K562 (cell line): Measurements from ENCODE around the gene SLC52A1. TPM values are rescaled to one million over a fixed set of nuclear protein-coding genes. Genes with fewer than 3 reads are reported as not detected.
"Not testable (repeated sequence)": the region's sequence is repeated elsewhere in the genome, so short reads cannot be mapped to it uniquely, and the experiment has no call there.

Experiments used
- ATAC-seq: fragments of 200-7000 bp; cut with Tn5 transposase; 3 replicates; pipeline ENCODE4 v1.9.1; 2020; ENCODE audit warnings: moderate library complexity
- BruUV-seq: library from RNA; stranded (reverse); fragments of 400-500 nt; replicated peaks from 2 replicates; lab custom pipeline; 2021; lab: Mats Ljungman, UMichigan
- CTCF ChIA-PET: fragments of 300-600 bp; formaldehyde crosslinking; extraction: SDS; loops from one replicate; lab custom pipeline; 2021; ENCODE audit warnings: low intra/inter-chr PET ratio; lab: Yijun Ruan, JAX
- POLR2A ChIA-PET: fragments of 300-600, 350-650 bp; sonication (Branson Sonifier 250); formaldehyde crosslinking; extraction: SDS; loops from one replicate; lab custom pipeline; 2021; ENCODE audit warnings: antibody characterized with exemption, inconsistent platforms; lab: Yijun Ruan, JAX
- DNase-seq, 4 experiments: peaks; one replicate each; pipeline versions ENCODE4 v3.0.0 to v3.0.0-alpha.2; 2011 to 2018; ENCODE audit warnings: low spot score in 3 of 4, mixed read lengths in 3 of 4; ENCODE audit errors: extremely low read depth in 1 of 4
- FAIRE-seq: peaks from 2 replicates; lab custom pipeline; 2011; peaks lifted over from hg19 to GRCh38; lab: Jason Lieb, UNC
- H2AFZ ChIP-seq: 2 replicates; pipeline ENCODE4 v1.6.0; 2011; ENCODE audit warnings: low read depth, low read length, control low read depth, inconsistent platforms
- H3K27ac ChIP-seq: fragments of 200-600 bp; 3 replicates; pipeline ENCODE4 v1.8.0; 2011; ENCODE audit warnings: low read depth, mild to moderate bottlenecking, control low read depth, inconsistent platforms, low read length, moderate library complexity, mixed read lengths; ENCODE audit errors: extremely low read depth
- H3K27me3 ChIP-seq, 2 experiments: fragments of 300-600 bp in 1 of 2; 2 replicates in 1 of 2; 3 replicates in 1 of 2; pipeline versions ENCODE4 v1.6.0 to v1.8.0; 2011; ENCODE audit warnings: inconsistent platforms in 2 of 2, low read length in 2 of 2, mild to moderate bottlenecking in 1 of 2, mixed read lengths in 1 of 2, moderate library complexity in 1 of 2; ENCODE audit not compliant: control insufficient read depth in 2 of 2, insufficient read depth in 2 of 2
- H3K36me3 ChIP-seq: fragments of 300-600 bp; 3 replicates; pipeline ENCODE4 v1.8.0; 2011; ENCODE audit warnings: mild to moderate bottlenecking, low read length, inconsistent platforms; ENCODE audit not compliant: control insufficient read depth, insufficient read depth
- H3K4me1 ChIP-seq, 2 experiments: fragments of 200-600 bp in 1 of 2; replicated peaks in 1 of 2; 2 replicates in 1 of 2; 3 replicates in 1 of 2; pipeline versions ENCODE4 v1.5.1 to v1.8.0; 2011; ENCODE audit warnings: inconsistent platforms in 2 of 2, low read length in 2 of 2, mild to moderate bottlenecking in 1 of 2, mixed read lengths in 1 of 2, moderate library complexity in 1 of 2; ENCODE audit not compliant: control insufficient read depth in 2 of 2, insufficient read depth in 2 of 2
- H3K4me2 ChIP-seq: 2 replicates; pipeline ENCODE4 v1.6.1; 2011; ENCODE audit warnings: low read length, control low read depth, inconsistent platforms, mixed read lengths; ENCODE audit not compliant: insufficient read depth
- H3K4me3 ChIP-seq: fragments of 200-600 bp; sonication (generic), shearing (Covaris generic); 2 replicates; pipeline ENCODE4 v1.5.1; 2016; ENCODE audit warnings: control low read depth, inconsistent platforms
- H3K79me2 ChIP-seq: fragments of 200-600 bp; 3 replicates; pipeline ENCODE4 v1.8.0; 2011; ENCODE audit warnings: low read length, inconsistent platforms; ENCODE audit not compliant: control insufficient read depth, insufficient read depth
- H3K9ac ChIP-seq, 2 experiments: 2 replicates each; pipeline versions ENCODE4 v1.6.0 to v1.6.1; 2011; ENCODE audit warnings: low read depth in 2 of 2, low read length in 2 of 2, control low read depth in 1 of 2, inconsistent platforms in 1 of 2, mild to moderate bottlenecking in 1 of 2, mixed read lengths in 1 of 2; ENCODE audit not compliant: insufficient read depth in 1 of 2
- H3K9me1 ChIP-seq: one replicate; pipeline ENCODE4 v1.6.0; 2011; ENCODE audit warnings: inconsistent platforms, mild to moderate bottlenecking, low read length, moderate library complexity; ENCODE audit not compliant: control insufficient read depth, insufficient read depth
- H3K9me3 ChIP-seq: replicated peaks from 2 replicates; pipeline ENCODE4 v1.5.1; 2011; ENCODE audit warnings: low read depth, low read length, inconsistent platforms; ENCODE audit not compliant: control insufficient read depth, insufficient read depth
- H4K20me1 ChIP-seq: replicated peaks from 2 replicates; pipeline ENCODE4 v1.6.1; 2011; ENCODE audit warnings: low read length, inconsistent platforms, mixed read lengths; ENCODE audit not compliant: control insufficient read depth, insufficient read depth
- BRD9 ChIP-seq: fragments of 450-650 bp; IDR thresholded peaks from 2 replicates; pipeline ENCODE4 v1.6.1; 2018; ENCODE audit warnings: low read depth; ENCODE audit not compliant: partially characterized antibody
- ZNF124 ChIP-seq: sonication (generic); formaldehyde crosslinking; IDR thresholded peaks from 2 replicates; pipeline ENCODE4 v1.8.1; 2022; ENCODE audit warnings: missing genetic modification reagents
- WGBS: fragments of 100-300 bp; shearing (Covaris generic); methylation state at CpG from one replicate; pipeline ENCODE4 v1.1.6; 2016; ENCODE audit warnings: low coverage, mixed read lengths; ENCODE audit not compliant: insufficient coverage; ENCODE audit errors: missing lambda C conversion rate; 5-methylcytosine and 5-hydroxymethylcytosine counted together
- in situ Hi-C: fragments of 300-500 bp; cut with MboI; formaldehyde crosslinking; loops from 4 replicates; pipeline ENCODE4 v1.15.0; 2018; ENCODE audit warnings: inconsistent platforms, mixed read lengths
- intact Hi-C: fragments of 100-400 bp; cut with micrococcal nuclease; formaldehyde crosslinking; loops from 2 replicates; pipeline ENCODE4 v1.14.2; 2022
- polyA plus RNA-seq, 8 experiments: library from polyadenylated mRNA; depleted of rRNA in 4 of 8; stranded (reverse) in 5 of 8; unstranded in 3 of 8; fragments of >200 nt; fragmentation: Nextera tagmentation in 2 of 8; fragmentation: Illumina TruSeq in 1 of 8; extraction: Ambion mirVana in 2 of 8; extraction: Trizol in 1 of 8; gene quantifications; 2 replicates each; pipeline versions ENCODE4 v1.2.1 to v1.2.3, GENCODE V29; 2011 to 2014; ENCODE audit warnings: inconsistent platforms in 1 of 8, missing spikeins in 1 of 8
- total RNA-seq, 7 experiments: library from RNA; depleted of rRNA in 6 of 7; stranded (reverse); fragments of >200 nt in 6 of 7; fragmentation: Illumina TruSeq in 2 of 7; extraction: Trizol in 2 of 7; gene quantifications; 2 replicates each; pipeline versions ENCODE4 v1.2.1 to v1.2.3, GENCODE V29; 2011 to 2021; ENCODE audit warnings: low replicate concordance in 1 of 7
- TF ChIP-seq, protein P1 (sequence below), 2 experiments: fragments of 450-650 bp; IDR thresholded peaks; 2 replicates each; pipeline ENCODE4 v1.6.1; 2018; ENCODE audit warnings: mild to moderate bottlenecking in 2 of 2, low read depth in 1 of 2; ENCODE audit not compliant: partially characterized antibody in 2 of 2

SLC52A1 gene
- total and polyA plus RNA-seq, 9 of the 15 experiments (the other 6 are each of a cell fraction or from before 2014, with no cell fraction given), result 0.04 TPM; not detected in 8

DNA sequence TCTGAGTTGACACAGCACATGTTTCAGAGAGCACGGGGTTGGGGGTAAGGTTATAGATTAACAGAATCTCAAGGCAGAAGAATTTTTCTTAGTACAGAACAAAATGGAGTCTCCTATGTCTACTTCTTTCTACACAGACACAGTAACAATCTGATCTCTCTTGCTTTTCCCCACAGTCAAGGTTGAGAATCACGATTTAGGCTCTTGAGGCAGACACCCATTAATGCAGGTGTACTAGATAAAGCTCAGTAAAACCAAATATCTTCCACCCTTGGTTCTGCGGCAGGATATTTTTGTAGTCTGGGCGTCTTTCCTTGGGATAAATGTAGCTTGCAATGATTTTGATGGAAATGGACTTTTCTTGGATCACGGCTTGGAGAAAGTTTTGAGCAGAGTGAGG, 40.2 kb upstream of the SLC52A1 start:
- CTCF ChIA-PET, H4K20me1 ChIP-seq, H3K27ac ChIP-seq, H3K79me2 ChIP-seq, BruUV-seq, H3K36me3 ChIP-seq, ATAC-seq, H3K4me2 ChIP-seq, POLR2A ChIA-PET, H3K9ac ChIP-seq, in situ Hi-C loops, H2AFZ ChIP-seq, H3K4me3 ChIP-seq, H3K9me1 ChIP-seq, H3K9me3 ChIP-seq, DNase-seq, intact Hi-C loops, FAIRE-seq: not testable (repeated sequence)
- WGBS, result 9% methylated on average over 4 of the region's 5 CpGs
- H3K4me1 ChIP-seq, result peaks cover 0 to 10% of the 10 kb centered on the region in 2 experiments; a peak in 2 of 5 replicates
- peaks cover 2 to 15% of the 10 kb centered on the region in 2 experiments; a peak in 2 of 5 replicates for H3K27me3 ChIP-seq

DNA sequence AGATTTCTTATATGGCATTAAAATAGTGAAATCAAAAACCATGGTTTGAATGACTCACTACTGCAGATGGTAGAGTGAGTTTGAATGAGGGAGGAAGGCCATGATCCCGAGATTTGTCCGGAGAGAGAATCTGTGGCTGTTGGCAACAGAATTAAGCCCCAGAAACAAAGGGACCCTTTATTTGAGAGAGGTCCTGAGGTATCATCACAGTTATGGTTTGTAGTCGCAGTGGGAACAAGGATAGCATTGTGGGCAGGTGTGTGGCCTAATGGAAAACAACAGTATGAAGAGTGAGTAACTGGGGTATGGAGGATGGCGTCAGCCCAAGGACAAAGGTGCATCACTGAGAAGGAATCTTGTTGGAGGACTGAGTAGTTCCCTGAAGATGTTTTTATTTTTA, 34.5 kb upstream of the SLC52A1 start:
- Histone ChIP-seq H3K9me3 (no peaks in the 10 kb centered on the region), H3K9ac (no peak overlapping the region), H3K27me3 (peaks cover 0 to 10% of the 10 kb centered on the region in 2 experiments; a peak in 2 of 5 replicates), H3K4me1 (no peaks in the 10 kb centered on the region), H3K4me2 (no peak overlapping the region), H3K4me3 (no peak overlapping the region), H3K27ac (no peak overlapping the region), H3K36me3 (no peaks in the 10 kb centered on the region), H3K9me1 (no peaks in the 10 kb centered on the region), H3K79me2 (no peaks in the 10 kb centered on the region), H2AFZ (no peak overlapping the region), H4K20me1 (no peaks in the 10 kb centered on the region)
- TF ChIP-seq BRD9 (no peak), ZNF124 (CRISPR knock-in tag) (no peak)
- TF ChIP-seq, protein P1, sequence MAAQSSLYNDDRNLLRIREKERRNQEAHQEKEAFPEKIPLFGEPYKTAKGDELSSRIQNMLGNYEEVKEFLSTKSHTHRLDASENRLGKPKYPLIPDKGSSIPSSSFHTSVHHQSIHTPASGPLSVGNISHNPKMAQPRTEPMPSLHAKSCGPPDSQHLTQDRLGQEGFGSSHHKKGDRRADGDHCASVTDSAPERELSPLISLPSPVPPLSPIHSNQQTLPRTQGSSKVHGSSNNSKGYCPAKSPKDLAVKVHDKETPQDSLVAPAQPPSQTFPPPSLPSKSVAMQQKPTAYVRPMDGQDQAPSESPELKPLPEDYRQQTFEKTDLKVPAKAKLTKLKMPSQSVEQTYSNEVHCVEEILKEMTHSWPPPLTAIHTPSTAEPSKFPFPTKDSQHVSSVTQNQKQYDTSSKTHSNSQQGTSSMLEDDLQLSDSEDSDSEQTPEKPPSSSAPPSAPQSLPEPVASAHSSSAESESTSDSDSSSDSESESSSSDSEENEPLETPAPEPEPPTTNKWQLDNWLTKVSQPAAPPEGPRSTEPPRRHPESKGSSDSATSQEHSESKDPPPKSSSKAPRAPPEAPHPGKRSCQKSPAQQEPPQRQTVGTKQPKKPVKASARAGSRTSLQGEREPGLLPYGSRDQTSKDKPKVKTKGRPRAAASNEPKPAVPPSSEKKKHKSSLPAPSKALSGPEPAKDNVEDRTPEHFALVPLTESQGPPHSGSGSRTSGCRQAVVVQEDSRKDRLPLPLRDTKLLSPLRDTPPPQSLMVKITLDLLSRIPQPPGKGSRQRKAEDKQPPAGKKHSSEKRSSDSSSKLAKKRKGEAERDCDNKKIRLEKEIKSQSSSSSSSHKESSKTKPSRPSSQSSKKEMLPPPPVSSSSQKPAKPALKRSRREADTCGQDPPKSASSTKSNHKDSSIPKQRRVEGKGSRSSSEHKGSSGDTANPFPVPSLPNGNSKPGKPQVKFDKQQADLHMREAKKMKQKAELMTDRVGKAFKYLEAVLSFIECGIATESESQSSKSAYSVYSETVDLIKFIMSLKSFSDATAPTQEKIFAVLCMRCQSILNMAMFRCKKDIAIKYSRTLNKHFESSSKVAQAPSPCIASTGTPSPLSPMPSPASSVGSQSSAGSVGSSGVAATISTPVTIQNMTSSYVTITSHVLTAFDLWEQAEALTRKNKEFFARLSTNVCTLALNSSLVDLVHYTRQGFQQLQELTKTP (IDR thresholded peaks at IDR 0.05; ENCODE audit: low read depth in 1 of 2, partially characterized antibody in 2 of 2), result no peak
- in situ Hi-C loops, result loop anchor here (10.0 kb wide), 1 partner anchor 155 kb away; no protein-coding TSS in a partner anchor
- intact Hi-C loops, result no loop called here
- 7% methylated on average over 4 of the region's 4 CpGs for WGBS
- ATAC-seq (no peak), DNase-seq (no peak), FAIRE-seq (no peak)
- BruUV-seq, result no TSS peak
- ChIA-PET POLR2A (no interaction called here), CTCF (no interaction called here)
